Activated T-helper 17 cell treated with anti-CD3 and anti-CD28 coated beads, Interleukin-2, amount 50 U/mL, for 72 hours (primary cell): Measurements from ENCODE around the gene GPR108. TPM values are rescaled to one million over a fixed set of nuclear protein-coding genes. Genes with fewer than 3 reads are reported as not detected.

ENCODE experiments used
- ATAC-seq: fragments of 150-1000 bp; cut with Tn5 transposase; replicated peaks from 2 replicates; pipeline ENCODE4 v1.10.0; 2021; ENCODE audit warnings: mild to moderate bottlenecking, moderate library complexity
- H3K27ac Mint-ChIP-seq: one replicate; pipeline ENCODE4 v1.8.0; 2022; ENCODE audit warnings: mixed read lengths
- H3K27me3 Mint-ChIP-seq: one replicate; pipeline ENCODE4 v1.8.0; 2022; ENCODE audit warnings: mixed read lengths
- H3K36me3 Mint-ChIP-seq: one replicate; pipeline ENCODE4 v1.8.0; 2022; ENCODE audit warnings: low read depth, mild to moderate bottlenecking, mixed read lengths
- H3K4me1 Mint-ChIP-seq: one replicate; pipeline ENCODE4 v1.8.0; 2022; ENCODE audit warnings: mixed read lengths
- H3K4me3 Mint-ChIP-seq: one replicate; pipeline ENCODE4 v1.8.0; 2022; ENCODE audit warnings: mild to moderate bottlenecking, mixed read lengths
- H3K9me3 Mint-ChIP-seq: one replicate; pipeline ENCODE4 v1.8.0; 2022; ENCODE audit warnings: mixed read lengths
- total RNA-seq, 2 donors: library from RNA; stranded (reverse); gene quantifications; one replicate each; pipeline ENCODE4 v1.2.3, GENCODE V29; 2022

GPR108 gene
- total RNA-seq, 2 donors from 2014 or later, result 49.8 to 64.7 TPM

- H3K27ac Mint-ChIP-seq, result peak overlapping the region; percentile 96
- peaks cover 23% of the 10 kb centered on the region for H3K4me1 Mint-ChIP-seq
- no peaks in the 10 kb centered on the region for H3K27me3 Mint-ChIP-seq
- peak; percentile 23 for ATAC-seq
- H3K4me3 Mint-ChIP-seq, result peak overlapping the region; percentile 94
- H3K36me3 Mint-ChIP-seq, result peaks cover 49% of the 10 kb centered on the region
- no peaks in the 10 kb centered on the region for H3K9me3 Mint-ChIP-seq
Observed at GRCh38 chr19:6736169-6736916, 1.0 kb downstream of the GPR108 start.

GRCh38 chr19:6735181-6735911 lies 2.0 kb downstream of the GPR108 start:
- Mint-ChIP-seq H3K27me3 (no peaks in the 10 kb centered on the region), H3K4me1 (peaks cover 23% of the 10 kb centered on the region), H3K4me3 (peak overlapping the region; percentile 94), H3K9me3 (no peaks in the 10 kb centered on the region), H3K27ac (peak overlapping the region; percentile 96), H3K36me3 (peaks cover 39% of the 10 kb centered on the region)
- no peak for ATAC-seq

- peaks cover 37% of the 10 kb centered on the region for H3K36me3 Mint-ChIP-seq
- H3K27ac Mint-ChIP-seq, result no peak overlapping the region
- ATAC-seq, result no peak
- H3K4me1 Mint-ChIP-seq, result peaks cover 22% of the 10 kb centered on the region
- no peak overlapping the region for H3K4me3 Mint-ChIP-seq
- H3K27me3 Mint-ChIP-seq, result no peaks in the 10 kb centered on the region
- no peaks in the 10 kb centered on the region for H3K9me3 Mint-ChIP-seq
Observed at GRCh38 chr19:6734096-6734696, 3.2 kb downstream of the GPR108 start.

- no peak overlapping the region for H3K27ac Mint-ChIP-seq
- H3K4me3 Mint-ChIP-seq, result no peak overlapping the region
- no peak for ATAC-seq
Observed at GRCh38 chr19:6733338-6734095, 3.9 kb downstream of the GPR108 start.

GRCh38 chr19:6732803-6733337 lies 4.5 kb downstream of the GPR108 start:
- H3K27me3 Mint-ChIP-seq, result no peaks in the 10 kb centered on the region
- no peak overlapping the region for H3K27ac Mint-ChIP-seq
- peaks cover 37% of the 10 kb centered on the region for H3K36me3 Mint-ChIP-seq
- ATAC-seq, result no peak
- H3K4me3 Mint-ChIP-seq, result no peak overlapping the region
- H3K4me1 Mint-ChIP-seq, result peaks cover 9% of the 10 kb centered on the region
- no peaks in the 10 kb centered on the region for H3K9me3 Mint-ChIP-seq

More at GRCh38 chr19:6733338-6734095, 3.9 kb downstream of the GPR108 start:
- Mint-ChIP-seq H3K4me1 (peaks cover 15% of the 10 kb centered on the region), H3K27me3 (no peaks in the 10 kb centered on the region), H3K9me3 (no peaks in the 10 kb centered on the region), H3K36me3 (peaks cover 37% of the 10 kb centered on the region)

GRCh38 chr19:6731822-6732221 lies 5.6 kb downstream of the GPR108 start:
- Mint-ChIP-seq H3K9me3 (no peaks in the 10 kb centered on the region), H3K4me1 (peaks cover 7% of the 10 kb centered on the region), H3K4me3 (no peak overlapping the region), H3K36me3 (peaks cover 31% of the 10 kb centered on the region), H3K27me3 (no peaks in the 10 kb centered on the region), H3K27ac (no peak overlapping the region)
- ATAC-seq, result no peak

GRCh38 chr19:6730941-6731670 lies 6.3 kb downstream of the GPR108 start:
- Mint-ChIP-seq H3K4me3 (no peak overlapping the region), H3K27ac (no peak overlapping the region), H3K36me3 (peaks cover 26% of the 10 kb centered on the region), H3K4me1 (peaks cover 4% of the 10 kb centered on the region), H3K9me3 (no peaks in the 10 kb centered on the region), H3K27me3 (no peaks in the 10 kb centered on the region)
- ATAC-seq, result no peak

- peaks cover 22% of the 10 kb centered on the region for H3K36me3 Mint-ChIP-seq
- H3K4me3 Mint-ChIP-seq, result no peak overlapping the region
- no peak overlapping the region for H3K27ac Mint-ChIP-seq
- no peaks in the 10 kb centered on the region for H3K27me3 Mint-ChIP-seq
- no peaks in the 10 kb centered on the region for H3K9me3 Mint-ChIP-seq
- ATAC-seq, result peak; percentile 64
- no peaks in the 10 kb centered on the region for H3K4me1 Mint-ChIP-seq
Observed at GRCh38 chr19:6730153-6730804, 7.1 kb downstream of the GPR108 start.

GRCh38 chr19:6729573-6730152 lies 7.7 kb downstream of the GPR108 start:
- H3K9me3 Mint-ChIP-seq, result no peaks in the 10 kb centered on the region
- no peaks in the 10 kb centered on the region for H3K4me1 Mint-ChIP-seq
- ATAC-seq, result no peak
- H3K27me3 Mint-ChIP-seq, result no peaks in the 10 kb centered on the region
- no peak overlapping the region for H3K4me3 Mint-ChIP-seq
- H3K27ac Mint-ChIP-seq, result no peak overlapping the region
- peaks cover 22% of the 10 kb centered on the region for H3K36me3 Mint-ChIP-seq

GRCh38 chr19:6728346-6728745 lies 9.0 kb downstream of the GPR108 start:
- Mint-ChIP-seq H3K9me3 (no peaks in the 10 kb centered on the region), H3K36me3 (peaks cover 13% of the 10 kb centered on the region), H3K4me3 (no peak overlapping the region), H3K27ac (peak overlapping the region; percentile 21), H3K4me1 (no peaks in the 10 kb centered on the region), H3K27me3 (no peaks in the 10 kb centered on the region)
- no peak for ATAC-seq

- H3K4me3 Mint-ChIP-seq, result no peak overlapping the region
- H3K27me3 Mint-ChIP-seq, result no peaks in the 10 kb centered on the region
- no peaks in the 10 kb centered on the region for H3K9me3 Mint-ChIP-seq
- H3K27ac Mint-ChIP-seq, result no peak overlapping the region
- no peaks in the 10 kb centered on the region for H3K36me3 Mint-ChIP-seq
- ATAC-seq, result no peak
- H3K4me1 Mint-ChIP-seq, result no peaks in the 10 kb centered on the region
Observed at GRCh38 chr19:6725513-6726231, 11.7 kb downstream of the GPR108 start.

- H3K4me3 Mint-ChIP-seq, result no peak overlapping the region
- no peak overlapping the region for H3K27ac Mint-ChIP-seq
- no peaks in the 10 kb centered on the region for H3K4me1 Mint-ChIP-seq
- H3K36me3 Mint-ChIP-seq, result no peaks in the 10 kb centered on the region
- no peaks in the 10 kb centered on the region for H3K27me3 Mint-ChIP-seq
- H3K9me3 Mint-ChIP-seq, result no peaks in the 10 kb centered on the region
- ATAC-seq, result no peak
Observed at GRCh38 chr19:6724631-6725492, 12.5 kb downstream of the GPR108 start.
